H9 (cell line): ENCODE results near the gene ADARB2. TPM values are rescaled to one million over a fixed set of nuclear protein-coding genes. Genes with fewer than 3 reads are reported as not detected.

ENCODE experiments used
- DNase-seq: peaks from one replicate; pipeline ENCODE4 v3.0.0-alpha.2; 2017
- H2AFZ ChIP-seq: one replicate; pipeline ENCODE4 v1.6.1; 2013; ENCODE audit warnings: mild to moderate bottlenecking, low read length, control low read depth, moderate library complexity
- H2AK5ac ChIP-seq: 2 replicates; pipeline ENCODE4 v1.6.1; 2013; ENCODE audit warnings: low read length, control low read depth, mixed read lengths; ENCODE audit not compliant: insufficient read length
- H2BK120ac ChIP-seq: one replicate; pipeline ENCODE4 v1.6.1; 2013; ENCODE audit warnings: low read depth, mild to moderate bottlenecking, low read length, control low read depth, inconsistent platforms; ENCODE audit not compliant: poor library complexity, severe bottlenecking
- H2BK12ac ChIP-seq: 2 replicates; pipeline ENCODE4 v1.6.1; 2013; ENCODE audit warnings: low read length, control low read depth, mixed read lengths, low read depth; ENCODE audit not compliant: insufficient read length
- H2BK15ac ChIP-seq: 2 replicates; pipeline ENCODE4 v1.6.1; 2013; ENCODE audit warnings: low read depth, low read length, control low read depth
- H2BK20ac ChIP-seq: one replicate; pipeline ENCODE4 v1.6.1; 2013; ENCODE audit warnings: low read depth, mild to moderate bottlenecking, low read length, control low read depth, inconsistent platforms; ENCODE audit not compliant: poor library complexity, severe bottlenecking
- H2BK5ac ChIP-seq: 2 replicates; pipeline ENCODE4 v1.6.1; 2013; ENCODE audit warnings: low read length, control low read depth, mixed read lengths; ENCODE audit not compliant: insufficient read length
- H3K14ac ChIP-seq: 2 replicates; pipeline ENCODE4 v1.6.1; 2013; ENCODE audit warnings: low read length, control low read depth; ENCODE audit not compliant: insufficient read depth
- H3K18ac ChIP-seq: 2 replicates; pipeline ENCODE4 v1.6.1; 2013; ENCODE audit warnings: low read depth, mild to moderate bottlenecking, mixed read lengths, low read length, control low read depth; ENCODE audit not compliant: insufficient read length
- H3K23ac ChIP-seq: 2 replicates; pipeline ENCODE4 v1.6.1; 2013; ENCODE audit warnings: low read length, control low read depth, mixed read lengths, low read depth; ENCODE audit not compliant: insufficient read length
- H3K23me2 ChIP-seq: 2 replicates; pipeline ENCODE4 v1.6.1; 2013; ENCODE audit warnings: low read depth, mild to moderate bottlenecking, mixed read lengths, low read length, control low read depth; ENCODE audit not compliant: insufficient read length, poor library complexity, severe bottlenecking
- H3K27ac ChIP-seq: 2 replicates; pipeline ENCODE4 v1.5.1; 2013; ENCODE audit warnings: low read length, control low read depth, mixed read lengths, low read depth; ENCODE audit not compliant: insufficient read length
- H3K27me3 ChIP-seq: 2 replicates; pipeline ENCODE4 v1.6.1; 2013; ENCODE audit warnings: low read length, control low read depth, inconsistent platforms; ENCODE audit not compliant: insufficient read depth
- H3K4ac ChIP-seq: 2 replicates; pipeline ENCODE4 v1.6.1; 2013; ENCODE audit warnings: low read depth, mild to moderate bottlenecking, control low read depth, inconsistent platforms, low read length, moderate library complexity
- H3K4me1 ChIP-seq: 2 replicates; pipeline ENCODE4 v1.6.1; 2013; ENCODE audit warnings: low read length, control low read depth, inconsistent platforms; ENCODE audit not compliant: insufficient read depth
- H3K4me2 ChIP-seq: 2 replicates; pipeline ENCODE4 v1.6.1; 2013; ENCODE audit warnings: low read length, control low read depth, mixed read lengths; ENCODE audit not compliant: insufficient read length, insufficient read depth
- H3K56ac ChIP-seq: 2 replicates; pipeline ENCODE4 v1.6.1; 2013; ENCODE audit warnings: low read depth, mild to moderate bottlenecking, mixed read lengths, low read length, control low read depth; ENCODE audit not compliant: insufficient read length
- H3K79me1 ChIP-seq: 2 replicates; pipeline ENCODE4 v1.6.1; 2013; ENCODE audit warnings: low read depth, mild to moderate bottlenecking, moderate library complexity, low read length, control low read depth, inconsistent platforms; ENCODE audit not compliant: insufficient read depth, poor library complexity, severe bottlenecking
- H3K79me2 ChIP-seq: 2 replicates; pipeline ENCODE4 v1.6.1; 2013; ENCODE audit warnings: low read length, control low read depth, inconsistent platforms; ENCODE audit not compliant: insufficient read depth
- H3K9ac ChIP-seq: 2 replicates; pipeline ENCODE4 v1.6.1; 2013; ENCODE audit warnings: low read length, control low read depth, mixed read lengths; ENCODE audit not compliant: insufficient read length; ENCODE audit errors: extremely low read depth
- H3K9me3 ChIP-seq: one replicate; pipeline ENCODE4 v1.6.1; 2013; ENCODE audit warnings: low read depth, low read length, inconsistent platforms; ENCODE audit not compliant: control insufficient read depth
- H3T11ph ChIP-seq: one replicate; pipeline ENCODE4 v1.6.1; 2013; ENCODE audit warnings: mild to moderate bottlenecking, low read length, control low read depth, inconsistent platforms
- H4K20me1 ChIP-seq: one replicate; pipeline ENCODE4 v1.6.1; 2013; ENCODE audit not compliant: control insufficient read depth, insufficient read length, insufficient read depth
- H4K5ac ChIP-seq: 2 replicates; pipeline ENCODE4 v1.6.1; 2013; ENCODE audit warnings: low read depth, mild to moderate bottlenecking, mixed read lengths, low read length, control low read depth; ENCODE audit not compliant: insufficient read length
- H4K8ac ChIP-seq: replicated peaks from 2 replicates; pipeline ENCODE4 v1.6.1; 2013; ENCODE audit warnings: low read length, control low read depth, mixed read lengths, low read depth; ENCODE audit not compliant: insufficient read length
- H4K91ac ChIP-seq: 2 replicates; pipeline ENCODE4 v1.6.1; 2013; ENCODE audit warnings: low read depth, mild to moderate bottlenecking, moderate library complexity, mixed read lengths, low read length, control low read depth; ENCODE audit not compliant: insufficient read length
- H3K27ac Mint-ChIP-seq, 3 experiments: 2 replicates in 2 of 3; 3 replicates in 1 of 3; pipeline ENCODE4 v1.8.0; 2020 to 2021; ENCODE audit warnings: mixed read lengths in 3 of 3, mild to moderate bottlenecking in 1 of 3, moderate library complexity in 1 of 3
- H3K27me3 Mint-ChIP-seq: 2 replicates; pipeline ENCODE4 v1.8.0; 2021; ENCODE audit warnings: low read depth, mild to moderate bottlenecking, moderate library complexity, mixed read lengths
- H3K36me3 Mint-ChIP-seq, 3 experiments: 2 replicates in 2 of 3; 3 replicates in 1 of 3; pipeline ENCODE4 v1.8.0; 2020 to 2021; ENCODE audit warnings: low read depth in 3 of 3, mixed read lengths in 3 of 3; ENCODE audit not compliant: insufficient read depth in 1 of 3
- H3K4me1 Mint-ChIP-seq, 2 experiments: 2 replicates each; pipeline ENCODE4 v1.8.0; 2020; ENCODE audit warnings: mixed read lengths in 2 of 2
- H3K4me3 Mint-ChIP-seq, 2 experiments: 2 replicates in 1 of 2; 3 replicates in 1 of 2; pipeline ENCODE4 v1.8.0; 2020 to 2021; ENCODE audit warnings: mild to moderate bottlenecking in 2 of 2, mixed read lengths in 2 of 2, moderate library complexity in 1 of 2
- H3K9me3 Mint-ChIP-seq, 2 experiments: 2 replicates in 1 of 2; 3 replicates in 1 of 2; pipeline ENCODE4 v1.8.0; 2020; ENCODE audit warnings: mild to moderate bottlenecking in 2 of 2, mixed read lengths in 2 of 2, moderate library complexity in 1 of 2
- CTCF ChIP-seq: fragments of 200-600 bp; sonication (generic); conservative IDR thresholded peaks from 3 replicates; pipeline ENCODE4 v1.8.0; 2021; ENCODE audit warnings: antibody characterized with exemption, mild to moderate bottlenecking
- WGBS: extraction: QIAGEN DNeasy Blood & Tissue Kit; methylation state at CpG from one replicate; pipeline ENCODE4 v1.1.7; 2013; ENCODE audit warnings: missing lambda C conversion rate, low lambda C conversion rate, mixed read lengths; ENCODE audit not compliant: insufficient read length; ENCODE audit errors: extremely low coverage; 5-methylcytosine and 5-hydroxymethylcytosine counted together
- total RNA-seq: library from RNA; stranded (reverse); gene quantifications from 2 replicates; pipeline ENCODE4 v1.2.1, GENCODE V29; 2021

Gene ADARB2
- total RNA-seq, 1 experiment from 2014 or later, result 0.87 TPM

- DNase-seq, result no peak
- no peaks in the 10 kb centered on the region for H3K9me3 Mint-ChIP-seq
- no peak overlapping the region for H3K56ac ChIP-seq
Measured at GRCh38 chr10:1488970-1489548, 248.3 kb downstream of the ADARB2 start.

More at GRCh38 chr10:1488970-1489548, 248.3 kb downstream of the ADARB2 start:
- H3K27me3 Mint-ChIP-seq, result peaks cover 4% of the 10 kb centered on the region
- Histone ChIP-seq H4K5ac (no peak overlapping the region), H3K79me1 (no peaks in the 10 kb centered on the region), H2BK15ac (no peak overlapping the region), H4K8ac (no peak overlapping the region), H3K4me2 (no peak overlapping the region), H3K14ac (no peak overlapping the region), H3K9ac (no peak overlapping the region), H2BK12ac (no peak overlapping the region), H3K79me2 (no peaks in the 10 kb centered on the region), H2AFZ (no peak overlapping the region), H4K20me1 (no peaks in the 10 kb centered on the region), H3K27me3 (no peaks in the 10 kb centered on the region), H3K9me3 (no peaks in the 10 kb centered on the region), H2BK20ac (no peak overlapping the region), H3K27ac (no peak overlapping the region), H2BK120ac (no peak overlapping the region), H3K4me1 (0 out of 2 replicates have a peak, but pooled peaks cover 2% of the 10 kb centered on the region), H3T11ph (no peak overlapping the region), H2AK5ac (no peak overlapping the region), H3K4ac (no peak overlapping the region), H3K23me2 (no peaks in the 10 kb centered on the region), H2BK5ac (no peak overlapping the region), H4K91ac (no peak overlapping the region), H3K18ac (no peak overlapping the region), H3K23ac (no peak overlapping the region)
- H3K36me3 Mint-ChIP-seq, result no peaks in the 10 kb centered on the region
- H3K4me3 Mint-ChIP-seq, result no peak overlapping the region
- H3K4me1 Mint-ChIP-seq, result peaks cover 4 to 5% of the 10 kb centered on the region in 2 experiments
- WGBS, result no CpG with 5 or more reads among the region's 20 CpGs
- H3K27ac Mint-ChIP-seq, result no peak overlapping the region
- TF ChIP-seq CTCF, result no peak
